ENCODE data around the gene FLNC.

DNA sequence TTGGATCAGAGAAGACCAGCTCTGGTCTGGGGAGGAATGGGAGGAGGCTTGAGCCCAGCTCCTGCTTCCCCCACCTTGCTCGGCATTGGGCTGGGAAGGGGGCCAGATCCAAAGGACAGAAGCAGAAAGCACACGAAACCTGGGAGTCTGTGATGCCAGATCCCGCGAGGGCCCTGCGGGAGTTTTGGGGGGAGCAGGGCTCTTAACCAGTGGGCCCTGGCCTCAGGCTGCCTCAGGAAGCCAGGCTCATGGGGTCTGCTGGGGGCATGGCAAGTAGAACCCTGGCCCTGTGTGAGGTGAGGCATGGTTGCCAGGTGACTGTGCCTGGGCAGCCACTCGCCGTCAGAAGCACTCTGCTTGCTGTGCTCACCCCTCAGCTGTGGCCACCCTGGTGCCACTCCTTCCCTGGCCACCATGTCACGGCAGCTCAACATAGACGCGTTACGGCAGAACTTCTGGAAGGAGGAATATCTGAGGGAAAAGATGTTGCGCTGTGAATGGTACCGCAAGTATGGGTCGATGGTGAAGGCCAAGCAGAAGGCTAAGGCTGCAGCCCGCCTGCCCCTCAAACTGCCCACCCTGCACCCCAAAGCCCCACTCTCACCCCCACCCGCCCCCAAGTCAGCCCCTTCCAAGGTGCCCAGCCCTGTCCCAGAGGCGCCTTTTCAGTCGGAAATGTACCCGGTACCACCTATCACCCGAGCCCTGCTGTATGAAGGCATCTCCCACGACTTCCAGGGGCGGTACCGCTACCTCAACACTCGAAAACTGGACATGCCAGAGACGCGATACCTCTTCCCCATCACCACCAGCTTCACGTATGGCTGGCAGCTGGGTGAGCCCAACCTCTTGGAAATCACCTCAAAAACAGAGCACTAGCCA is 36.0 kb downstream of the FLNC start:
- TF ChIP-seq TAF1 (IDR thresholded peaks at IDR 0.05; ENCODE audit: borderline replicate concordance, low read depth, low read length) (no peak), POLR2AphosphoS5 (IDR thresholded peaks at IDR 0.05; ENCODE audit: low read depth, low read length) (no peak)
